ENCODE results near the gene VPS37D. TPM values are rescaled to one million over a fixed set of nuclear protein-coding genes. Genes with fewer than 3 reads are reported as not detected.

Gene VPS37D
- total and polyA plus RNA-seq, 2 of the 4 experiments (the other 2 are of a cell fraction) = 2.3 to 3.1 TPM

DNA sequence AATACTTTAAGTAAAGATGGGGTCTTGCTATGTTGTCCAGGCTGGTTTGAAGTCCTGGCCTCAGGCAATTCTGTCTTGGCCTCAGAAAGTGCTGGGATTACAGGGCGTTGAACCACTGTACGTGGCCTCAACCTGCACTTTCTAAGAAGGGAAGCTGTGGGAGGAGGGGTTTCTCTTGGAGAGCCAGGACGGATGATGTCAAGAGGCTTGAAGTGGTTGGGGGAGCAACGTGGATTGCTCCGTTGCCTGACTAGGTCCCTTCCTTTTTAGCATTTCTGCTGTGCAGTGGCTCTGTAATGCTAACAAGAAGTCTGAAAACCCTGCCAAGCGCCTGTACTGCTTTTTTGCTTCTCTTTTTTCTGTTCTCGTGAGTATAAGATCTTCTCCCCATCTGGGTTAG is 23.0 kb downstream of the VPS37D start:
- H2BK20ac ChIP-seq (ENCODE audit: low read depth, low read length) = no peak overlapping the region
- DNase-seq = no peak
- H3K4ac ChIP-seq (ENCODE audit: low read depth, low read length) = no peak overlapping the region
- H4K91ac ChIP-seq (ENCODE audit: insufficient read depth, low read depth, low read length) = no peak overlapping the region
- no peaks in the 10 kb centered on the region for H3K9me1 ChIP-seq (ENCODE audit: insufficient read depth, low read length)
- H2AK5ac ChIP-seq (ENCODE audit: low read depth, low read length) = no peak overlapping the region
- H4K5ac ChIP-seq (ENCODE audit: low read depth, low read length) = no peak overlapping the region
- WGBS, 2 experiments (ENCODE audit: extremely low coverage in 2 of 2, insufficient read length in 1 of 2) = 95% methylated on average over 2 of the region's 7 CpGs; no CpG with 5 or more reads in 1 of the 2 experiments
- POLR2A ChIA-PET (ENCODE audit: unreplicated experiment) = no interaction called here
- H2BK5ac ChIP-seq (ENCODE audit: low read depth, low read length, poor library complexity, severe bottlenecking) = no peak overlapping the region
- CTCF ChIA-PET = no interaction called here
- no peak overlapping the region for H3K27ac ChIP-seq (ENCODE audit: insufficient read depth, low read length)
- H3K27me3 ChIP-seq (ENCODE audit: control insufficient read depth, insufficient read depth, low read length) = no peaks in the 10 kb centered on the region
- H3K4me2 ChIP-seq (ENCODE audit: low read depth, low read length) = no peak overlapping the region
- H3K23ac ChIP-seq (ENCODE audit: low read depth, low read length) = no peak overlapping the region
- H3K36me3 ChIP-seq (ENCODE audit: control insufficient read depth, insufficient read depth, low read length) = peaks cover 51% of the 10 kb centered on the region
- peaks cover 14 to 29% of the 10 kb centered on the region in 2 experiments for H3K79me1 ChIP-seq (ENCODE audit: low read depth in 1 of 2, low read length in 2 of 2)
- H2BK120ac ChIP-seq (ENCODE audit: low read depth, low read length) = no peak overlapping the region
- no peak overlapping the region for H4K8ac ChIP-seq (ENCODE audit: low read depth in 2 of 2, low read length in 2 of 2)
- H3K56ac ChIP-seq (ENCODE audit: extremely low read depth, insufficient read depth, low read length) = no peak overlapping the region
- in situ Hi-C loops (cut with MboI; ENCODE audit: low sequenced_read_pairs) (no loop called here), dilution Hi-C loops (cut with HindIII; ENCODE audit: low sequenced_read_pairs, unreplicated experiment) (no loop called here), intact Hi-C loops (cut with micrococcal nuclease) (no loop called here)
- no peak overlapping the region for H3K9ac ChIP-seq (ENCODE audit: low read depth, low read length)
- H2BK15ac ChIP-seq (ENCODE audit: low read depth, low read length) = no peak overlapping the region
- no peaks in the 10 kb centered on the region for H3K4me1 ChIP-seq (ENCODE audit: control insufficient read depth, insufficient read depth, low read length)
- H3K18ac ChIP-seq (ENCODE audit: low read depth, low read length) = no peak overlapping the region
- ATAC-seq (ENCODE audit: low read depth) = no peak
- no peaks in the 10 kb centered on the region for H3K9me3 ChIP-seq (ENCODE audit: control insufficient read depth, insufficient read depth, low read length)
- H3K14ac ChIP-seq (replicated peaks; ENCODE audit: low read depth, low read length) = no peak overlapping the region
- H2AK9ac ChIP-seq (replicated peaks; ENCODE audit: low read depth, low read length, poor library complexity) = no peak overlapping the region
- no peak overlapping the region for H2AFZ ChIP-seq (replicated peaks; ENCODE audit: low read length, poor library complexity)
- TF ChIP-seq USF2 (IDR thresholded peaks at IDR 0.05; ENCODE audit: low read depth, low read length) (no peak), CTCF (conservative IDR thresholded peaks at IDR 0.05; ENCODE audit: low read depth, low read length) (no peak), FOS (IDR thresholded peaks at IDR 0.05; ENCODE audit: low read depth, low read length) (no peak), SMC3 (IDR thresholded peaks at IDR 0.05; ENCODE audit: low read depth, low read length) (no peak), RCOR1 (IDR thresholded peaks at IDR 0.05; ENCODE audit: insufficient replicate concordance, low read length) (no peak), POLR2A (IDR thresholded peaks at IDR 0.05; ENCODE audit: low read depth, low read length) (no peak), MXI1 (IDR thresholded peaks at IDR 0.05; ENCODE audit: borderline replicate concordance, low read depth, low read length) (no peak), NFE2L2 (IDR thresholded peaks at IDR 0.05; ENCODE audit: low read depth, low read length) (no peak), CEBPB (IDR thresholded peaks at IDR 0.05; ENCODE audit: low read depth, low read length) (no peak), CHD1 (IDR thresholded peaks at IDR 0.05; ENCODE audit: low read depth, low read length) (no peak), RFX5 (IDR thresholded peaks at IDR 0.05; ENCODE audit: low read depth, low read length) (no peak), RAD21 (IDR thresholded peaks at IDR 0.05; ENCODE audit: low read length) (no peak), BHLHE40 (IDR thresholded peaks at IDR 0.05; ENCODE audit: low read depth, low read length) (no peak), MAFK (IDR thresholded peaks at IDR 0.05; ENCODE audit: low read depth, low read length) (no peak)
- TF ChIP-seq, protein P1, sequence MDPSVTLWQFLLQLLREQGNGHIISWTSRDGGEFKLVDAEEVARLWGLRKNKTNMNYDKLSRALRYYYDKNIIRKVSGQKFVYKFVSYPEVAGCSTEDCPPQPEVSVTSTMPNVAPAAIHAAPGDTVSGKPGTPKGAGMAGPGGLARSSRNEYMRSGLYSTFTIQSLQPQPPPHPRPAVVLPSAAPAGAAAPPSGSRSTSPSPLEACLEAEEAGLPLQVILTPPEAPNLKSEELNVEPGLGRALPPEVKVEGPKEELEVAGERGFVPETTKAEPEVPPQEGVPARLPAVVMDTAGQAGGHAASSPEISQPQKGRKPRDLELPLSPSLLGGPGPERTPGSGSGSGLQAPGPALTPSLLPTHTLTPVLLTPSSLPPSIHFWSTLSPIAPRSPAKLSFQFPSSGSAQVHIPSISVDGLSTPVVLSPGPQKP (IDR thresholded peaks at IDR 0.05; ENCODE audit: borderline replicate concordance, low read depth, low read length) = no peak
- peaks cover 4% of the 10 kb centered on the region; the same call in 1 of the 2 replicates for H4K20me1 ChIP-seq (ENCODE audit: insufficient read depth, low read length)
- no TSS peak for BruUV-seq (replicated peaks)
- H3K4me3 ChIP-seq (ENCODE audit: insufficient read depth, low read depth, low read length) = no peak overlapping the region

Data from IMR-90 (cell line).